NCI-H1417 treated with DMSO at 0.1 percent for 48 hours (cell line): ENCODE results near the gene PDCD1.

ENCODE experiments used
- DNase-seq: peaks from one replicate; lab custom pipeline; 2025; lab: John Stamatoyannopoulos, UW

The PDCD1 gene

DNA sequence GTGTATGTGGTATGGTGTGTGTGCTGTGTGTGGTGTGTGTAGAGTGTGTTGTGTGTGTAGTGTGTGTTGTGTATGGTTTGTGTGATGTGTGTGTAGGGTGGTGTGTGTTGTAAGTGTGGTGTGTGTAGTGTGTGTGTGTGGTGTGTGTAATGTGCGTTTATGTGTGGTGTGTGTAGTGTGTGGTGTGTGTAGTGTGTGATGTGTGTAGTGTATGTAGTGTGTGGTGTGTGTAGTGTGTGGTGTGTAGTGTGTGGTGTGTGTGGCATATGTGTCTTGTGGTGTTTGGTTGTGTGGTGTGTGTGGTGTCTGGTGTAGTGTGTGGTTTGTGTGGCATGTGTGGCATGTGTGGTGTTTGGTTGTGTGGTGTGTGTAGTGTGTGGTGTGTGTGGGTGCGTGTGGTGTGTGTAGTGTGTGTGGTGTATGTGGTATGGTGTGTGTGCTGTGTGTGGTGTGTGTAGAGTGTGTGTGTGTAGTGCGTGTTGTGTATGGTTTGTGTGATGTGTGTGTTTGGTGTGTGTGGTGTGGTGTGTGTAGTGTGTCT is 6.8 kb upstream of the PDCD1 start:
- no peak for DNase-seq

DNA sequence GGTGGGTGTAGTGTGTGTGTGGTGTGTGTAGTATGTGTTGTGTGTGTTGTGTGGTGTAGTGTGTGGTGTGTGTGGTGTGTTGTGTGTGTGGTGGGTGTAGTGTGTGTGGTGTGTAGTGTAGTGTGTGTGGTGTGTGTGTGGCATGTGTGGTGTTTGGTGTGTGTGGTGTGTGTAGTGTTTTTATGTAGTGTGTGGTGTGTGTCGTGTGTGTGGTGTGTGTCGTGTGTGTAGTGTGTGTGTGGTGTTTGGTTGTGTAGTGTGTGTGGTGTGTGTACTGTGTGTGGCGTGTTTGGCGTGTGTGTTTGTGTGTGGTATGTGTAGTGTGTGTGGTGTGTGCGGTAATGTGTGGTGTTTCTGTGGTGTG is 6.1 kb upstream of the PDCD1 start:
- DNase-seq: no peak

DNA sequence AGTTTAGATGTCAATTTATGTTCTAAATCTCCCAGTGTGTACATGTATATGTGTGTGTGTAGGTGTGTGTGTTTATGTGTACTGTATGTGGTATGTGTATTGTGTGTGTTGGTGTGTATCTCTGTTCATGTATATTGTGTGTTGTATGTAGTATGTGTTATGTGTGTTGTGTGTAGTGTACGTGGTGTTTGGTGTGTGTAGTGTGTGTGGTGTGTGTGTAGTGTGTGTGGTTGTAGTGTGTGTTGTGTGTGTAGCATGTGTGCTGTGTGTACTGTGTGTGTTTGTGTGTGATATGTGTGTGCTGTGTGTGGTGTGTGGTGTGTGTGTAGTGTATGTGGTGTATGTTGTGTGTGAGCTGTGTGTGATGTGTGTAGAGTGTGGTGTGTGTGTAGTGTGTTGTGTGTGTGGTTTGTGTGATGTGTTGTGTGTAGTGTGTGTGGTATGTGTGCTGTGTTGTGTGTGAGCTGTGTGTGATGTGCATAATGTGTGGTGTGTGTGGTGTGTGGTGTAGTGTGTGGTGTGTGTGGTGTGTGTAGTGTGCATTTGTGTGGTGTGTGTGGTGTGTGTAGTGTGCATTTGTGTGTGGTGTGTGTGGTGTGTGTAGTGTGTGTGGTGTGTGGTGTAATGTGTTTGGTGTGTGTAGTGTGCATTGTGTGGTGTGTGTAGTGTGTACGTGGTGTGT is 5.6 kb upstream of the PDCD1 start:
- no peak for DNase-seq

DNA sequence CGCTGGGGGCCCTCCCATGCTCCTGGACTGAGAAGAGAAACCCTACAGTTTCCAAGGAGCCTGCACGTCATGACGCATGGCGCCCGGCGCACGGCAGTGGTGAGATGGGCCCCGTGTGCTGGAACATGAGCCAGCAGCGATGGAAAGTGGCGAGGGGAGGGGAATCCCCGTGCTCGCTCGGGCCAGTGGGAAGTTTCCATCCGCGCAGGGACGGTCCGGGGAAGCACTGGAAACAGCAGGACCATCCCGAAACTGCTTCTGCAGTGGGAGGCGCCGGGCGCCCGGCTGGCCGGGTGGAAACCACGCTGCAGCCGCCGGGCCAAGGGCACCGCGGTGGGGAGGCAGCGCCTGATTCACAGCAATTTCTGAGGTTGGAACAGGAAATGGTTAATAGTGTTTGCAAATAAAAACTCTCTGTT is 4.9 kb upstream of the PDCD1 start:
- no peak for DNase-seq

DNA sequence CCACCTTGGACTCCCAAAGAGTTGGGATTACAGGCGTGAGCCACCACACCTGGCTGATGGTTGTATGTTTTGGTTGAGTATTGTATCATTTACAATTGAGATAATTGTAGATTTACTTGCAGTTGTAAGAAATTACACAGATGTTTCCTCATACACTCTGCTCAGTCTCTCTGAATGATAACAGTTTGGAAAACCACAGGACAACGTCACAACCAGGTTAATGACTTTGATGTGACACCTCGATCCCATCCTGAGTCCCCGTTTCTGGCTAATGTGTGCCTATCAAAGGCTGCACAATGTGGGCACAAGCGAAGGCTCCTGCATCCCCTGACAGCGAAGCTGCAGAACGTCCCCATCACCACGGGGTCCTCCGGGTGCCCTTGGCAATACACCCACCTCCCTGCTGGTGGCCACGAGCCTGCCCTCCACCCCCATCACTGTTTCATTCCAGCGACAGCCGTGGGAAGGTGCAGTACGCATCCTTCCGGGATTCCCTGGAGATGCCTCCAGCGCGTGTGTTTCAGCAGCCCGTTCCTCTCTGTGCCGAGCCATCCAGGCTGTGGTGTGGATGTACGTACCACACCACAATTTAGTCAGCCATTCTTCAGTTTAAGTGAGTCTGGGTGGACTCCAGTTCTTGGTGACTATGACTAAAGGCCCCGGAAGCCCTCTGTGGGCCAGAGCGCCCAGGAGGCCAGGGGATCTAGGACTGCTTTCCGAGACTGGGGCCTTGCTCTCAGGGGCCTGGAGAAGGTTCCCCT is 4.3 kb upstream of the PDCD1 start:
- no peak for DNase-seq

DNA sequence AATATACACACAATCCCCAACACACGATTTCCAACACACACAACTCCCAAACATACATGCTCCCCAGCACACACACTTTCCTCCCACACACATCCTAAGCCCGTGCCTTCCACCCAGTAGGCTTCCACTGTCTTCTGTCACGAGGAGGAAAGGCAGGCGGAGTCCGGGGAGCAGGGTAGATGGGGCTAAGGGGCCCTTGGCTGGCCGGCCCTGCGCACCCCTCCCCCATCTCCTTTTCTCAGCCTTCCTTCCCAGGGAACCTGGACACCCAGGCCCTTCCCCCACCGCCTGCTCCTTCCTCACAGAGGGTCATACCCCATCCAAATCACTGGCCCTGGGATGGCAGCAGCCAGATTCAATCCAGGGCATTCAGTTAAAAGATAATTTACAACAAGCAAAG is 3.4 kb upstream of the PDCD1 start:
- no peak for DNase-seq

DNA sequence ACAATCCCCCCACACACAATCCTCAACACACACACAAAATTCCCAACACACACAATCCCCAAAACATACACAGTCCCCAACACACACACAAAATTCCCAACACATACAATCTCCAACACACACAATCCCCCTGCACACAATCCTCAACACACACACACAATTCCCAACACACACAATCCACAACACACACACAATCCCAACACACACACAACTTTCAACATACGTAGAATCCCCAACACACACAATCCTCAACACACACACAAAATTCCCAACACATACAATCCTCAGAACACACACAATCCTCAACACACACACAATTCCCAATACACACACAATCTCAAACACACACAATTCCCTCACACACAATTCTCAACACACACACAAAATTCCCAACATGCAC is 2.6 kb upstream of the PDCD1 start:
- no peak for DNase-seq

DNA sequence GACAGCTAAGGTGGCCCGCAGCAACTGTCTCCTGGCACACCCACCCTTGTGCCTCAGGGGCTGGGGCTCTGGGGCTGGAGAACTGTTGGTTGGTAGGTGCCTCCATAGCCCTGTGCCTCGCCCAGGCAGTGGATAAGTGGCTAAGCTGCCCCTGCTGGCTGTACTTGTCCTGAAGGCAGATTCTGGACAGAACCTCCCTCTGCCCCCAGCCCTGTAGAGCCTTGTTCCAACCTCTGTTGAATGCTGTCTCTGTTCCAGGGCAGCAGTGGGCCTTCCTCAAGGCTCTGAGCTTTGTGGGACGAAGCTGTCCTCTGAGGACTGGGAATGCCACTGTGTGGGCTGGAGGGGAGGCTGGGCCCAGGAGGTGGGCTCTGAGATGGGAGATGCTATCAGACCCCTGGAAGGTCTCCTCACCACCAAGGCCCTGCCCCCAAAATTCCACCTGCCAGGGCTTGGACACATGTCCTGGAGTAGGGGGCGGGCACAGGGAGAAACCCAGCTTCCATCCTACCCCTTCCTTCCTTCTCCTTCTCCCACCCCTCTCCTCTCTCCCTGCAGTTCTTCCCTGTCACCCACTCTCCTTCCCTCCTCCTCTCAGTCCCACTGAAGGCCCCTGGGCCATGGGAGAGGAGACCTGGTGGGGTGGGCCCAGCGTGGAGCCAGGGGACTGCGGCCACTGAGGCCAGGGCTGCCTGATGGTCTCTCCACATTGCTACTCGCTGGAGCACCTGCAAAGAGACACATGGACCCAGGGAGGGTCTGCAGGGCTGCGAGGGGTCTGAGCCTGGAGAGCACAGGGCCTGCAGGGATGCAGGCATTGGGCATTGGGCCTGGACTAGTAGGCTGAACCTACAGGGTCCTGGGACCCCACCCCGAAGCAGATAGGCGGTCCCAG is 1.7 kb upstream of the PDCD1 start:
- no peak for DNase-seq

DNA sequence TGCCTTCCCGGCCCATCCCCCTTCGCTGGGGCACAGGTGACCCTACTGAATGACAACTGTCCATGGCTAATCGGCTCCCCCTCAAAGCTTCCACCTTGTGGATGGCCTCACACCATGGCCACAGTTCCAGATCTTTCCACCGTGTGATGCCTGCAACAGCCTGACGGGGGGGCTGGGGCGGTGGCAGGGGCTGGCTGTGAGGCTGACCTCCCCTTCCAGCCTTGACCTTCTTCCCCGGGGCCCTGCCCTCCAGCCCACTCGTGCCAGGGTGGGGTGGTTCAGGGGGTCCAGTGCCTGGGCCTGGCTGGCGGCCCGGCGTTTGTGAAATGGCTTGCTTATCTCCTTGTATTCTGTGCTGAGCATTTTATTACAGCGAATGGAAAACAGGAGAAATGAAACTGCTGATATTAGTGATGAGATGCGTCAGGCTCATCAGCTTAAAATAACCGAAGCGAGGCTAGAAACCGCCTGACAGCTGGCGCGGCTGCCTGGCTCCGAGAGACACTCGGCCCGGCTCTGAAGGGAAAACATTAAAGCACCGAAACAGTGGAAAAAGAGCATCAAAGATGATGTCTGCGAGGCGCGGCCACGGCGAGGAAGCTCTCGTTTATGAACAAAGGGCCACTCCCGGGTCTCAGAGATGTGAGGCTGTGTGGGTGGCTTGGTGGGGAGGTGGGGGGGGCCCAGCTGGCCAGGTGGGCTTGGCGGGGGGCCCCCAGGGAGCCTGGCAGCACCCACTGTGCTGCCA is 916 bp upstream of the PDCD1 start:
- no peak for DNase-seq

DNA sequence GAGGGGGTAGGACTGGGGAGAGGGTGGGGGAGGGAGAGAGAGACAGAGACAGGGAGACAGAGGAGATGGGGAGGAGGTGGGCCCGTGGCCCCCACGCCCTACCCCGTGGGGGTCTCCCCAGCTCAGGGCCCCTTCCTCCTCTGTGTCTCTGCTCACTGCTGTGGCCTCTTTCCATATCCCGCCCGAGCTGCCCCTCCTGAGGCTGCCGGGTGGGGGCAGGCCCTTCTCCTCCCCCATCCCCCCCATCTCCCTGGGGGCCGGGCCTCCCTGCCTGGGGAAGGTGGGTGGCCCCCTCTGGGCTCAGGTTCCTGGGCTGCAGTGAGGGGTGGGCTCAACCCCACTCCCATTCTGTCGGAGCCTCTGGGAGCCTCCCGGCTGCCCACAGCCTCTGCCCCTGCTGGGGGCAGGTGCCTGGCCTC is 332 bp upstream of the PDCD1 start:
- DNase-seq: no peak

DNA sequence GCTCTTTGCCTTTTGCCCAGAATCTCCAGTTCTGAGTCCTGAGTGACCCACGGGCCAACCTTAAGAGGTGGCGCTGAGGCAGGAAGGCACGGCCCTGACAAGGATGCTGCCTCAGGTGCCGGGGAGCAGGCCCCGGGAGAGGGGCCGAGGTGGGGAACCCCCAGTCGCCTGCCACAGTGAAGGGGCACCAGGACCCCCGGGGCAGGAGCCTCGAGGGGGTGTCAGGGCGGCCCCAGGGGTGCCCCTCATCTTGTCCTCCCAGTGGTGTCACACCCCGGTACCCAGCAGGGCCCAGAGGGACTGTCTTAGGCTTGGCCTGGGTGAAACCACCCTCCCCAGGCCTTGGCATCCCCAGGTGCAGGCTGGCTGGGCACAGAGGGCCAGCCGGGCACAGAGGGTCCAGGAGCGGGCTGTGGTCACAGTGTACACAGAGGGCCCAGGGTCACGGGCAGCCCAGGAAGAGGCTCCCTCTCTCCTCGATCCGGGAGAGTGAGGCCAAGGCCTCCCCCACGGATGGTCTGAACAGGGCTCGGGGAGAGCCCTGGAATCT is 1.0 kb downstream of the PDCD1 start:
- DNase-seq: no peak

DNA sequence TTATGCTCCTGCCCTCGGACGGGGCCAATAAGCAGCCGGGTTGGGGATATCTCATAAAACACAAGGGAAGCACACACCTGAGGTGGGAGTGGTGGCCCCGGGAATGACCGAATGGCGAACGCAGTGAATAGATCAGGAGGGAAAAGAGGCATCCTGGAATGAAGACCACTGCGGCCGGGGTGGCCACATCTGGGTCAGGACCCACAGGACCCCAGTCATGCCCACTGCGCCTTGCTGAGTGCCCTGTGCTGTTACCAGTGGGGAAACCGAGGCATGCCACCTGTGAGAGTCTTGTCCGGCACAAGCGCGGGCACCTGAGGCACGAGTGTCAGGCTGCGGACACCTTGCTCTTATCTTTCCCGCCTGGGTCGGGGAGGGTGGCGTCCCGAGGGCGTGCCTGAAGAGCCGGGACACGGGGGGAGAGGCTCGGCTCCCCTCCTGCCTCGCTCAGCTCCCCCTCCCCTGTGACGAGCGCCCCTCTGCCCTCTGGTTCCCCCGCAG is 1.6 kb downstream of the PDCD1 start:
- no peak for DNase-seq

DNA sequence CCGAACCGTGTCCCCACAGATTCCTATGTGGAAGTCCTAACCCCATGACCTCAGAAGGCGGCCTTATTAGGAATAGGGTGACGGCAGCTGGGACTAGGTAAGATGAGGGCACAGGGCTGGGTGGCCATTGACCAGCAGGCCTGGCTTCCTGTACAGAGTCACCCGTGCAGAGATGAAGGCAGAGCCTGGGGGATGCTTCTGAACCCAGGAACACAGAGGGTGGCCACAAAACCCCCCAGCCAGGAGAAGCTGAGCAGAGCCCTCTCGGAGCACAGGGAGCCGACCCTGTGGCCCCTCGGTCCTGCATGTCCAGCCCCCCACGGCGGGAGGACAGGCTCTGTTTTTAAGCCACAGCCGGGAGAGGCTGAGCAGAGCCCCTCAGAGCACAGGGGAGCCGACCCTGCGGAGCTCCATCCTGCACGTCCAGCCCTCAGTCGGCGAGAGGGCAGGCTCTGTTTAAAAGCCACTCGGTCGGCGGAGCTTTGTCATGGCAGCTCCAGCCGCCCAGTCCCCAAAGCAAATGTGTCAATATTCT is 2.7 kb downstream of the PDCD1 start:
- DNase-seq: no peak

DNA sequence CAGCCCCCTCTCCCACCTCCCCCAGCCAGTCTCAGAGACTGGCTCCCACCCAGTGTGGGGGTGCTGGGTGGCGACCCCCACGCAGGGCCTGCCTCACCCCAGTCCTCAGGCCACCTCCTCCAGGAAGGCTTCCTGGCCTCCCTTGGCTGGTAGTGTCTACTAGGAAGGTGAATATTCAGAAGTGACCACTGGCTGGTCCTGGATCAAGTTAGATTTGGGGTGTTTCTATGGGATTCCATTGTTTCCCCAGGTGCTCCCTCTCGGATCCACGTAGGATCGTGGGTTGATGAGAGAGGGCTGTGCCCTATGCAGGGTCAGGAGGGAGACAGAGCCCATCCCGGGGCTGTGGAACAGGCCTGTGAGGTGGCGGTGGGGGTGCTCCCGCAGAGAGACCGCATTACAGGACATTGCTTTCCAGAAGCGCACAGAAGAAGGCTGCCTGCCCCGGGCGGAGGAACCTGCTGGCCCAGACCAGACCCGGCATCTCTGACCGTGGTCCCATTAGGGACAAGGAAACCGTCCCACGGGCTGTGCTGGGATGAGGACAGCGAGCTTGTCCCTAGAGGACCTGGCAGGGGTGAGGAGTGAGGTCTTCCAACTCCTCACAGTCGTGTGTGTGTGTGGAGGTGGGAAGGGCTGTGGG is 3.3 kb downstream of the PDCD1 start:
- no peak for DNase-seq

DNA sequence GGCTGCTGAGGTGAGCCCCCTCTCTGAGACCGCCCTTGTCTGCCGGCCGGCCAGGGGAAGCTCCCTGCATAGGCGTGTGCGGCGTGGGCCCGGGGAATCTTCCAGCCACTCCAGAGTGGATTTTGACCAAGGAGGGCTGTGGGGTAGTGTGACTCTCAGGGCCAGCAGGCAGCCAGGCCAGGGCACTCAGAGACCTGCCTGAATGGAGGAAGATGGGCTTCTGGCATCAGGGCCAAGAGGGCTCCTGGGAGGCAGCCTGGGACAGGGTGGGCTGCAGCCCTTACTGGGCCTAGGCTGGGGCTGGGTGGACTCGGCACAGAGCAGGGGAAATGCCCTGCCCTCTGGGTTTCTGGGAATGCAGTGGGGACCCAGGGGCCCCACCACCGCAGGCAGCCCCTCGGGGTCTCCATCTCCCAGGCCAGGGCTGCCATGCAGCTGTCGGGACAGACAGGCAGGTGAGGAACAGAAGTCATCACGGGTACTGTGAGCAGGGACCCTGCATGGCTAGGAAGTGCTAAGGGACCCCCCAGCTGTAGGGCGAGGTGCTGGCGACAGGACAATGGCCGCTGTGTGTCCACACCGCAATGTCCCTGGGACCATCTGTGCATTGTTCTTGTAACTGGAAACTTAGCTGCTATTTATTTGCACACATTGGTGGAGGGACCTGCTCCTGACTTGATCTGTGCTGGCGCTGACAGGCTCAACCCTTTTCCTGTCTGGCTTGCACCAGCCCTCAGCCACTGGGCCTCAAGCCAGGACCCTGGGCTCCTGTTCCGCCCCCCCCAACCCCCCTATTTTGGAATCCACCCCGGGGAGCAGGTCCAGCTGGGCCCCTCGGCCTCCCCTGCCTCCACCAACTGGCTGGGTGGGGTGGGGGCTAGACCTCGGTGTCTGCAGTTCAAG is 4.1 kb downstream of the PDCD1 start:
- DNase-seq: no peak

DNA sequence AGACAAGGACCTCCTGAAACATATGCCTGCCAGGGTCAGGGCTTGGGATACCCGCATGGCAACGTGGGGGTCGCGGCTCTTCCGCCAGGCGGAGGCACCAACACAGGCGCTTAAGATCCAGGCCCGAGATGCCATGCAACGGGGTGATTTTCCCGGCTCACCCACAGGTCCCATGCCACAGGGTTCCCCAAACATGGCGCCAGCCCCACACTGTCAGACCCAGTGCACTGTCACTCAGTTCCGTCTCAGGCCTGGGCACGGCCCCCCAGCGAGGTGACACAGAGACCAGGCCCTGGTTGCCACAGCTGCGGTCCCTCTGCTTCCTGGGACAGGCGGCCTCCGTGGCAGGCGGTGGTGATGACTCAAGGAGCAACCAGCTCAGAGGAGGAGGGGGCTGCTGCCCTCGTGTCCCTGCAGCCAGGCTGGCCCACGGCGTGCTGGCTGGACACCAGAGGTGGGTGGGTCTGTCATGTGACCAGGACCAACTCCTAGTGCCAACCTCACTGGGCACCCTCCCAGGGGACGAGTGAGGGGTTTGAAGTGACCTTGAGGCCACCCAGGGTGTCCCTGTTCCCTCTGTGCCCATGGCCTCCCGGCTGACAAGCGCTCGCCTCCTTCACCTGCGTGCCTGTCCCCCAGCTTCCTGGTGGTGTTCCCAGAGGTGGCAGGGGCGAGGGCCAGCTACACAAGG is 4.9 kb downstream of the PDCD1 start:
- DNase-seq: no peak

DNA sequence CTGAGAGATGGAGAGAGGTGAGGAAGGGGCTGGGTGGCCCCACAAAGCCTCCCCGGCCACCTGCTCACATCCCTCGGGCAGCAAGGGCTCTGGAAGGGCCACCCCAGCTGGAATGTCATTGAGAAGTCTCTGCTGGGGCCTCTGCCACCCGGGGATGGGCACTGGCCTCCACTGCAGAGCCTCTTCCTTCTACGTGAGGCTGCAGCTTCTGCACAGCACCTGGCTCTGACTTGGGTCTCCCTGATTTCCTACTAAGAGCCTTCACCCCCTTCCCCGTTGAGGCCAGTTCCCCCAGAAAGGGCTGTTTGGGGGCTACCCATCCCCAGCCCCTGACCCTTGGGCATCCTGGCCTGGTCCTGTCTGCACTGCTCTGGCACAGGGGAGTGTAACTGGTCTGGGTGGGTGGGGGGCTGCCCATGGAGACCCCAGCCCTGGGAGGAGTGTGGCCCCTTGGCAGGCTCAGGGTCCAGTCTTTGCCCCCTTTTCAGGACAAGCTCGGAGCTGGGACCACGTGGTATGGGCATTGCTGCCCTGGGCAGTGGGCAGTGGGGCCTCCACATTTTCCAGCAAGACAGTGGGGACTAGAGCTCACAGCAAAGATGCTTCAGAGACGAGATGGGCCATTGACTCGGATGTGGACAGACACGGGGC is 5.6 kb downstream of the PDCD1 start:
- no peak for DNase-seq
